Mesenchymal stem cell (in vitro differentiated cells and primary cell): ENCODE data around the gene WFDC1.

Source experiments
- DNase-seq: peaks from one replicate; pipeline ENCODE4 v3.0.0-alpha.2; 2013
- H2AFZ ChIP-seq: one replicate; pipeline ENCODE4 v1.6.1; 2013; ENCODE audit warnings: low read depth, mild to moderate bottlenecking, control low read depth, inconsistent platforms, low read length, moderate library complexity
- H2AK5ac ChIP-seq: 2 replicates; pipeline ENCODE4 v1.6.1; 2013; ENCODE audit warnings: low read length, moderate library complexity, mild to moderate bottlenecking, inconsistent platforms; ENCODE audit not compliant: severe bottlenecking
- H2BK120ac ChIP-seq: one replicate; pipeline ENCODE4 v1.6.1; 2013; ENCODE audit warnings: low read depth, mild to moderate bottlenecking, inconsistent platforms, low read length, moderate library complexity
- H2BK12ac ChIP-seq, 2 experiments: one replicate each; pipeline ENCODE4 v1.6.1; 2013; ENCODE audit warnings: inconsistent platforms in 2 of 2, low read length in 2 of 2, mild to moderate bottlenecking in 2 of 2, moderate library complexity in 2 of 2, control low read depth in 1 of 2
- H2BK15ac ChIP-seq: one replicate; pipeline ENCODE4 v1.6.1; 2013; ENCODE audit warnings: mild to moderate bottlenecking, low read depth, inconsistent platforms; ENCODE audit not compliant: poor library complexity, severe bottlenecking
- H2BK5ac ChIP-seq: 2 replicates; pipeline ENCODE4 v1.6.1; 2013; ENCODE audit warnings: low read depth, mild to moderate bottlenecking, low read length, control low read depth, inconsistent platforms; ENCODE audit not compliant: poor library complexity, severe bottlenecking
- H3K14ac ChIP-seq, 2 experiments: one replicate each; pipeline ENCODE4 v1.6.1; 2013; ENCODE audit warnings: inconsistent platforms in 2 of 2, low read length in 2 of 2, control low read depth in 1 of 2, mild to moderate bottlenecking in 1 of 2, moderate library complexity in 1 of 2
- H3K18ac ChIP-seq, 2 experiments: one replicate each; pipeline ENCODE4 v1.6.1; 2013; ENCODE audit warnings: inconsistent platforms in 2 of 2, low read length in 2 of 2, control low read depth in 1 of 2, low read depth in 1 of 2, mild to moderate bottlenecking in 1 of 2
- H3K23ac ChIP-seq, 2 experiments: one replicate each; pipeline ENCODE4 v1.6.1; 2013; ENCODE audit warnings: inconsistent platforms in 2 of 2, low read length in 2 of 2, mild to moderate bottlenecking in 2 of 2, moderate library complexity in 2 of 2, control low read depth in 1 of 2
- H3K27ac ChIP-seq: 2 replicates; pipeline ENCODE4 v1.5.1; 2013; ENCODE audit warnings: mild to moderate bottlenecking, moderate library complexity, low read length, control low read depth, inconsistent platforms; ENCODE audit not compliant: poor library complexity, severe bottlenecking
- H3K27me3 ChIP-seq, 2 experiments: 2 replicates each; pipeline versions ENCODE4 v1.6.1 to v1.7.0; 2013; ENCODE audit warnings: low read length in 2 of 2, mild to moderate bottlenecking in 2 of 2, moderate library complexity in 2 of 2, control low read depth in 1 of 2, inconsistent platforms in 1 of 2; ENCODE audit not compliant: control insufficient read depth in 1 of 2, insufficient read depth in 1 of 2
- H3K36me3 ChIP-seq, 2 experiments: 2 replicates each; pipeline versions ENCODE4 v1.6.1 to v1.7.0; 2013; ENCODE audit warnings: low read length in 2 of 2, control low read depth in 1 of 2, inconsistent platforms in 1 of 2, low read depth in 1 of 2, mild to moderate bottlenecking in 1 of 2; ENCODE audit not compliant: insufficient read depth in 2 of 2, control insufficient read depth in 1 of 2
- H3K4ac ChIP-seq, 2 experiments: one replicate each; pipeline ENCODE4 v1.6.1; 2013; ENCODE audit warnings: inconsistent platforms in 2 of 2, low read length in 2 of 2, mild to moderate bottlenecking in 2 of 2, moderate library complexity in 2 of 2, control low read depth in 1 of 2, low read depth in 1 of 2
- H3K4me1 ChIP-seq: 2 replicates; pipeline ENCODE4 v1.6.1; 2013; ENCODE audit warnings: low read depth, low read length, control low read depth; ENCODE audit not compliant: control insufficient read depth, insufficient read depth
- H3K4me2 ChIP-seq: 2 replicates; pipeline ENCODE4 v1.6.1; 2013; ENCODE audit warnings: low read length, mild to moderate bottlenecking, inconsistent platforms; ENCODE audit not compliant: poor library complexity, severe bottlenecking
- H3K4me3 ChIP-seq, 2 experiments: 2 replicates each; pipeline versions ENCODE4 v1.5.1 to v1.7.0; 2013; ENCODE audit warnings: low read length in 2 of 2, mild to moderate bottlenecking in 2 of 2, control low read depth in 1 of 2, low read depth in 1 of 2; ENCODE audit not compliant: insufficient read depth in 1 of 2
- H3K79me1 ChIP-seq: replicated peaks from 2 replicates; pipeline ENCODE4 v1.6.1; 2013; ENCODE audit warnings: mild to moderate bottlenecking, control low read depth, low read length, inconsistent platforms; ENCODE audit not compliant: poor library complexity, severe bottlenecking
- H3K9ac ChIP-seq: 2 replicates; pipeline ENCODE4 v1.7.0; 2013; ENCODE audit warnings: mild to moderate bottlenecking, low read length, moderate library complexity
- H3K9me3 ChIP-seq: 2 replicates; pipeline ENCODE4 v1.7.0; 2013; ENCODE audit warnings: mild to moderate bottlenecking, low read length; ENCODE audit not compliant: control insufficient read depth
- H4K8ac ChIP-seq: one replicate; pipeline ENCODE4 v1.6.1; 2013; ENCODE audit warnings: inconsistent platforms, mild to moderate bottlenecking, low read length, moderate library complexity
- H4K91ac ChIP-seq: one replicate; pipeline ENCODE4 v1.6.1; 2013; ENCODE audit warnings: mild to moderate bottlenecking, low read length, inconsistent platforms
- WGBS: methylation state at CpG from one replicate; pipeline ENCODE4 v1.1.7; 2013; ENCODE audit warnings: mixed read lengths; 5-methylcytosine and 5-hydroxymethylcytosine counted together

The WFDC1 gene

DNA sequence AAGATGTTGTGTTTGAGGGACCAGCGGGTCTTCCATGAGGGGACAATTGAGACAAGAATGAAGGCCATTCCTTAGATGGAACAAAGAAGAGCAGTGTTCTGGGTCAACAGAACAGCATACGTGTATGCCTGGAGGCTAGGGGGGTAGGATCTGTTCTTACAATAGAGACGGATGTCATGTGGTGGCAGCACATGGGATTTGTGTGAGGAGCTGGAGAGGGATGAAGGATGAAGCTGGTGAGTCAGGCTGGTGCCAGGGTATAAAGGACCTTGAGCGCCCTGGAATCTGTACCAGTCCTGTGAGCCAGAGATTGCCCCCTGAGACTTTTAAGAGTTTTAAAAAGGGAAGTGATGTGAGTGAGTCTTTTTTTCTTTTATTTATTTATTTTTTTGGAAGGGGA, 22.8 kb upstream of the WFDC1 start:
- Histone ChIP-seq H2AK5ac (no peak overlapping the region), H3K36me3 (no peaks in the 10 kb centered on the region), H3K4me1 (peaks cover 5% of the 10 kb centered on the region), H3K4ac (no peak overlapping the region), H3K27ac (no peak overlapping the region), H3K27me3 (peaks cover 45 to 85% of the 10 kb centered on the region in 2 experiments), H3K4me2 (no peak overlapping the region), H3K23ac (no peak overlapping the region), H2BK5ac (no peak overlapping the region), H2BK120ac (no peak overlapping the region), H3K79me1 (no peaks in the 10 kb centered on the region), H3K14ac (no peak overlapping the region), H3K9ac (no peak overlapping the region), H4K8ac (no peak overlapping the region), H3K9me3 (no peaks in the 10 kb centered on the region), H2AFZ (no peak overlapping the region), H2BK12ac (no peak overlapping the region), H3K18ac (no peak overlapping the region), H4K91ac (no peak overlapping the region), H3K4me3 (no peak overlapping the region), H2BK15ac (no peak overlapping the region)
- no peak for DNase-seq
- 73% methylated on average over 4 of the region's 4 CpGs for WGBS

DNA sequence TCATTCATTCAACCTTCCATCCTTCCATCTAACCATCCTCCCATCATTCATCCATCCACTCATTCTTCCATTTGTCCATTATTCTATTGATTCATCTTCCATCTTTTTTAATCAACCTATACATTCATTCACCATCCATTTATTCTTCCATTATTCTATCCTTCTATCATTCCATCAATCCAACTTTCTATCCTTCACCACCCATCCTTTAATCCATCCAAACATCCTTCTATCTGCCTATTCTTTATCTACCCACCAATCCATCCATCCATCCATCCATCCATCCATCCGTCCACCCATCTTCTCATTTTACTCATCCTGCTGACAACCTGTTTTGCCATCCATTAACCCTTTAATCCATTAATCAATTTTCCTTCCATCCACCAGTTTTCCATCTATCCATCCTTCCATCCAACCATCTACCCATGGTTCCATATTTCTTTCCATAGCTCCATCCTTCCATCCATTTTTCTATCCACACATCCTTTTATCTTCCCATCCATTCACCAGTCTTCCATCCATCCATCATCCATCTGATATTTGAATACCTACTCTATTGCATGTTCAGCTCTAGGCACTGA, 21.8 kb upstream of the WFDC1 start:
- no peak overlapping the region for H4K91ac ChIP-seq
- H2BK120ac ChIP-seq: no peak overlapping the region
- H3K4ac ChIP-seq: no peak overlapping the region
- no peak overlapping the region for H2BK5ac ChIP-seq
- no peak overlapping the region for H3K18ac ChIP-seq
- H3K79me1 ChIP-seq: no peaks in the 10 kb centered on the region
- H2AFZ ChIP-seq: no peak overlapping the region
- H3K14ac ChIP-seq: no peak overlapping the region
- no peaks in the 10 kb centered on the region for H3K9me3 ChIP-seq
- DNase-seq: no peak
- H3K27me3 ChIP-seq: peaks cover 42 to 78% of the 10 kb centered on the region in 2 experiments
- H2BK15ac ChIP-seq: no peak overlapping the region
- no peak overlapping the region for H3K4me2 ChIP-seq
- no peak overlapping the region for H3K9ac ChIP-seq
- no peak overlapping the region for H3K27ac ChIP-seq
- no peak overlapping the region for H2BK12ac ChIP-seq
- H3K4me1 ChIP-seq: peaks cover 5% of the 10 kb centered on the region
- H3K36me3 ChIP-seq: no peaks in the 10 kb centered on the region
- H3K23ac ChIP-seq: no peak overlapping the region
- no peak overlapping the region for H4K8ac ChIP-seq
- no peak overlapping the region for H2AK5ac ChIP-seq
- no peak overlapping the region for H3K4me3 ChIP-seq
- WGBS: 28% methylated on average over 1 of the region's 1 CpG

DNA sequence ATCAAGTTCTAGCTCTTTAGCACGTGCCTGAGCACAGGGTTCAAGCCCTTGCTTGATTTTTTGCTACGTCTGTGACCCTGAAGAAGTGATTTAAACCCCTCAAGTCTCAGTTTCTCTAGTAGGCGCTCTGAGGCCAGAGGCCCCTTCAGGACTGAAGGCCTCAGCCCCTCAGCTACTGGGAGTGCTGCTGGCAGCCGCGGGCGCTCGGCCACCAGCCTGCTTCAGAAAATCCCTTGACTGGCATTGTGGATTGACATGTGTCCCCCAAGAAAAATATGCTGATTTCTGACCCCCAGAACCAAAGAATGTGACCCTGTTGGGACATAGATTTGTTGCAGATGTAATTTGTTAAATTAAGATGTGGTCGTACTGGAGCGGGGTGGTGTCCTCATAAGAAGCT, 20.2 kb upstream of the WFDC1 start:
- no peak overlapping the region for H3K4me3 ChIP-seq
- H3K4me1 ChIP-seq: peaks cover 2% of the 10 kb centered on the region
- H2BK15ac ChIP-seq: no peak overlapping the region
- 87% methylated on average over 9 of the region's 9 CpGs for WGBS
- no peaks in the 10 kb centered on the region for H3K79me1 ChIP-seq
- H2BK5ac ChIP-seq: no peak overlapping the region
- no peak overlapping the region for H2BK12ac ChIP-seq
- no peak overlapping the region for H2BK120ac ChIP-seq
- no peak overlapping the region for H3K23ac ChIP-seq
- no peak for DNase-seq
- no peak overlapping the region for H4K8ac ChIP-seq
- H4K91ac ChIP-seq: no peak overlapping the region
- H3K18ac ChIP-seq: no peak overlapping the region
- no peak overlapping the region for H2AK5ac ChIP-seq
- no peak overlapping the region for H3K4ac ChIP-seq
- no peak overlapping the region for H3K27ac ChIP-seq
- H2AFZ ChIP-seq: no peak overlapping the region
- no peaks in the 10 kb centered on the region for H3K36me3 ChIP-seq
- no peaks in the 10 kb centered on the region for H3K9me3 ChIP-seq
- H3K14ac ChIP-seq: no peak overlapping the region
- H3K4me2 ChIP-seq: no peak overlapping the region
- H3K9ac ChIP-seq: no peak overlapping the region
- peaks cover 38 to 82% of the 10 kb centered on the region in 2 experiments for H3K27me3 ChIP-seq

DNA sequence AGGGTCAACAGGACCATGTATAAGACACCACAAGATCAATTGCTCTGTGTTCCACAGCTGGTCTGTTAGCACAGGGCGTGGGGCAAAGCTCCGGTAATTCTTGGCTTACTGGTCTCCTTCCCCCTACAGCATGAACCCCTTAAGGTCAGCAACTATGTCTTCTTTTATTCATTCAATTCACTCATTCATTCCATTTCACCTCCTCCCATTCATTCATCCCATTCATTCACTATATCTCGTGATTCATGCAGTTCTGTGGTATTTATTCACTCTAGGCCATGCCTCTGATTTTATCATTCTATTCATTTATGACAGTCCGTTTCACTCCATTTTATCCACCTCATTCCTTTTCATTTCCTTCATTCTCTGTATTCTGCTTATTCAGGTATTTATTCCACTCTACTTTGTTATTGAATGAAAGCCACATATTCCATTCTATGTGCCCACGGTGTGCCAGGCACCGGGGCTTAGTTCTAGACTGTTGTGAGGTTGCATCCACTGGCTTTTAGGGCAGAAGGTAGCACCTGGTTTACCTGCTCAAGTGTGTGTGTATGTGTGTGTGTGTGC, 19.0 kb upstream of the WFDC1 start:
- Histone ChIP-seq H3K4me3 (no peak overlapping the region), H3K36me3 (no peaks in the 10 kb centered on the region), H2BK15ac (no peak overlapping the region), H3K4ac (no peak overlapping the region), H3K79me1 (no peaks in the 10 kb centered on the region), H3K18ac (no peak overlapping the region), H3K4me1 (no peaks in the 10 kb centered on the region), H3K9me3 (no peaks in the 10 kb centered on the region), H3K27me3 (peaks cover 41 to 79% of the 10 kb centered on the region in 2 experiments), H2AK5ac (no peak overlapping the region), H3K14ac (peak overlapping the region in 1 of 2 experiments; percentile 49), H4K8ac (no peak overlapping the region), H3K27ac (no peak overlapping the region), H2BK5ac (no peak overlapping the region), H4K91ac (no peak overlapping the region), H2BK120ac (no peak overlapping the region), H3K23ac (no peak overlapping the region), H2BK12ac (no peak overlapping the region), H3K4me2 (no peak overlapping the region), H3K9ac (no peak overlapping the region), H2AFZ (no peak overlapping the region)
- 82% methylated on average over 6 of the region's 6 CpGs for WGBS
- DNase-seq: no peak
